GM18505 (cell line): ENCODE measurements around the gene TOP1.
"Not testable (repeated sequence)": the region's sequence is repeated elsewhere in the genome, so short reads cannot be mapped to it uniquely, and the experiment has no call there.

Experiments used
- ATAC-seq: cut with Tn5 transposase; IDR thresholded peaks from one replicate; pipeline ENCODE4 v1.9.1; 2021; ENCODE audit not compliant: unreplicated experiment
- POLR2A ChIP-seq: IDR thresholded peaks from 4 replicates; pipeline ENCODE4 v1.6.1; 2011; ENCODE audit warnings: borderline replicate concordance; ENCODE audit not compliant: insufficient read depth, insufficient read length; ENCODE audit errors: extremely low read depth

The TOP1 gene

GRCh38 chr20:41091927-41092326 lies 63.3 kb downstream of the TOP1 start:
- ATAC-seq: no peak
- no peak for TF ChIP-seq POLR2A

GRCh38 chr20:41094353-41095055 lies 65.9 kb downstream of the TOP1 start:
- no peak for ATAC-seq

DNA sequence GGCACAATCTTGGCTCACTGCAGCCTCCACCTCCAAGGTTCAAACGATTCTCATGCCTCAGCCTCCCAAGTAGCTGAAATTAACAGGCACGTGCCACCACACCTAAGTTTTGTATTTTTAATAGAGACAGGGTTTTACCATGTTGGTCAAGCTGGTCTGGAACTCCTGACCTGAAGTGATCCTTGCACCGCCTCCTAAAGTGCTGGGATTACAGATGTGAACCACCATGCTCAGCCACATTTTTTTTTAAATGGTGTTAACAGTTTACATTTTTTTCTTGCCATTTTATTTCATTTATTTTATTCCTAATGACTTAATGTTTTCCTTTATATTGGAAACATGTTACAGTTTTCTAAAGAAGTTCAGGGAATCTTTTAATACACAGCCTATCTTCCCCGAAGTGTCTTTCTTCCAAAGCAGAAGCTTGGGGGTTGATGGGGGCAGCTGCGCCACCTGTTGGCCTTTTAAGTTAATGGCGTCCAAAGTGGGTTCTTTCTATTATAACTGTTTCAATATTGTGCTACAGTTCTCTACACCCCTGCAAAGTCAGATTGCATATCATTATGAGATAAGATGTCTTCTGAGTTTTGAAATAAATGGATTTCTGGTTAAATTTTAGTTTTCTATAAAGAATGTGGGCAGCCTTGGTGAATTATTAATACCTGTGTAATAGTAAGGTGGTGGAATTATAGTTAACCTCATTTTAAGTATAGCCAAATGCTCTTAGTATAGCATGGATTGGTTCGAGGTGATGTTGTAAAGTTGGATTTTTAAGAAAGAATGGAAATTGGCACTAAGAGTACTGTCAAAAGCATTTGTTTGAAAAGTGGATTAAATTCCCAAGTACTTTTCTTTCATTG lies 66.7 kb downstream of the TOP1 start:
- TF ChIP-seq POLR2A: no peak
- no peak for ATAC-seq

More at GRCh38 chr20:41094353-41095055, 65.9 kb downstream of the TOP1 start:
- TF ChIP-seq POLR2A: no peak

DNA sequence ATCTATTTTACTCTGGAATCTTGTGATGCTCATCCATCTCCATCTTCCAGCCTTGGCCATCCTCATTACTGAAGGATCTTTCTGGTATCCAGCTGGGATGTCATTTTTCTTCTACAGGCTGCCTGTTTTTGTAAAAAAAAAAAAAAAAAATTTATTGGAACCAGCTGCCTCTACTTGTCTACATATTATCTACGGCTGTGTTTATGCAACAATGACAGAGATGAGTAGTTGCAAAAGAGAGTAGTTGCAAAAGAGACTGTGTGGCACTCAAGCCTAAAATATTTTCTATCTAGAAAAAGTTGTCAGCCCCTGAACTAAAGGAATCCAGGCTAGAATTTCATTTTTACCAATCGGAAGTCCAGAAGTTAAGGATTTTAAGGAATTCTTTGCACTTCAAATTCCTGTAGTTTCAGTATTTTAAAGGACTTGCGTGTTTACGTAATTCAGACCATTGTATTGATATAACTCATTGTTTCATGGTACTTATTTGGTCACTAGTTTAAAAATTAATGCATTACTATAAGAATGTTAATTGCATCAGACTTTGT lies 70.2 kb downstream of the TOP1 start:
- no peak for ATAC-seq
- no peak for TF ChIP-seq POLR2A

DNA sequence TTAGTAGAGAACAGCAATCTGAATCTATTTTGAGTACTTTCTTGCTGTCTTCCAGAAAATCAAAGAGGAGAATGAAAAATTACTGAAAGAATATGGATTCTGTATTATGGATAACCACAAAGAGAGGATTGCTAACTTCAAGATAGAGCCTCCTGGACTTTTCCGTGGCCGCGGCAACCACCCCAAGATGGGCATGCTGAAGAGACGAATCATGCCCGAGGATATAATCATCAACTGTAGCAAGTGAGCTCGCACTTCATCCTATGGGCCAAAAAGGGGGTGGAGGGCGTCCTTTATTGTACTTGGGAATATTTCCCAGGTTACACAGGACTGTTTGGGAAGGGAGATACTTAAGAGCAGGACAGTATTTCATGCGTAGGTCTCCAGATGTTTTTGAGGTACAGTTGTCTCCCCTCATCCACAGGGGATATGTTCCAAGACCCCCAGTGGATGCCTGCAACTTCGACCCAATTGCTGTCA lies 71.4 kb downstream of the TOP1 start:
- no peak for TF ChIP-seq POLR2A

GRCh38 chr20:41101660-41102059 lies 73.0 kb downstream of the TOP1 start:
- no peak for ATAC-seq
- no peak for TF ChIP-seq POLR2A

More for the DNA sequence above, 71.4 kb downstream of the TOP1 start:
- ATAC-seq: no peak

- TF ChIP-seq POLR2A: no peak
- ATAC-seq: no peak
Measured at GRCh38 chr20:41108531-41108930, 79.9 kb downstream of the TOP1 start.

GRCh38 chr20:41110012-41110411 lies 81.4 kb downstream of the TOP1 start:
- no peak for ATAC-seq
- no peak for TF ChIP-seq POLR2A

DNA sequence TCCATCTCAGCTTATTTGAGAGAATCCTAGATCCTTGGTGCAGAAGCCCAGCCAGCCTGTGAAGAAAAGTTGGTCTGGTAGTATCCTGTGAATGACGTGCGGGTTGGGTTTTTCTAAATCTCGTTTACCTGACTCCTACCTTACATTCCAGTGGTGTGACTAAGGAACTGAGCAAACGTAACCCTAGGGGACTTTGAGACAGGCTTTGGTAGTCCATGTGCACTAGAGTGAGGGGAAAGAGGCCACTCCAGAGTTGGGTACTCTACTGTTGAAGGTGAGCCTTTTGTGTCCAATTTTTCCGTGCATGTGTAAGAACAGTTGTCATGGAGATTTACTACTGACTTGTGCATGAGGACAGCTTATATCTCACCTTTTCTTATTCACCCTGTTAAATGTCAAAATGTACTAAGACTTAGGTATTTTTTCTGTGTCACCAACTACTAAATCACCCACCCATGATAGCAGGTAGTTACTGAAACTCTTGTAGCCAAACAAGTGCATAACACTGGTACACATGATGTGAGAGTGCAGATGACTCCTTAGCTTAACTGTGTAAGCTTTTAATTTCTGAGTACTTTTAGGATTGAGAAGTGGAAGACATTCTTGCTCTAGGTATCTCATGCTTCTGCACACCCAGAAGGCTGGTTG lies 82.4 kb downstream of the TOP1 start:
- TF ChIP-seq POLR2A: no peak
- no peak for ATAC-seq

DNA sequence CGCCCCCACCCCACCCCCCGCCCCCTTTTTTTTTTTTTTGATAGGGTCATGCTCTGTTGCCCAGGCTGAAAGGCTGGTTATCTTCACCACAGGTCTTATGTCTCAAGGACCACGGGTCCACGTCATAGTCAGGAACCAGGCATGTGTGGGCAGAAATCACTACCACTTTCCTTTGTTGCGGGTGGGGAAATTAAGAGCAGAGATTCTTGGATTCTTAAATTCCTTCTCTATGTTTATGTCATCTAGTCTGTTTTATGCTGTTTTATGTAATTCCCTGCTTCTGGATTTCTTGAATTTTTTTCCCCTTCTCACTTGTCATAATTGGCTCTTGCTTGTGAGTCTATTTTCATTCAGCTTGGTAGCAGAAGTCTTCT lies 82.9 kb downstream of the TOP1 start:
- TF ChIP-seq POLR2A: no peak
- no peak for ATAC-seq

DNA sequence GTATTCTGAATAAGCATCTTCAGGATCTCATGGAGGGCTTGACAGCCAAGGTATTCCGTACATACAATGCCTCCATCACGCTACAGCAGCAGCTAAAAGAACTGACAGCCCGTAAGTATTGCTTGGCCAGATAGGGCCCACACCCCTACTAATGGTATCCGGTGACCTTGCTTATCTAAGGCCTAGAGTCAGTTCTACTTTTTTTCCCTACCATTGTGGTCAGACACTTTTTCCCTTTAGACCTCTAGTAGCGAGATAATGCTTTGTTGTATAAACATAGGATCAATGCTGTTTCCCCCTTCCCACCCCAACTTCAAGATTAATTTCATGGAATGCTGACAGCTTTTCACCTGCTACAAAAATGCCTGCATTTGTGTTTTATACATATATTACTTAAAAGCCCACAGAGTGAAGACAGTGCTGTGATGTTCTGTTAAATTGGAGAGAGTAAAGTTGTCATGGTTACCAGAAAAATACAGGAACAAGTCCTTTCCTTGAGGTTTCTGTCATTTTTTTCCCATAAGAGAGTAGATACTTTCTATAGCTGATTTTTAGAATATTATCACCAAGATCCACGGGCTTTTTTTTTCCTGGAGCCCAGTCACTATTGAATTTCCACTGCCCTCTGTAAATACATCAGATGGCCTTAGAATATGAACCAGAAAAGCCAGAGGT lies 87.8 kb downstream of the TOP1 start:
- TF ChIP-seq POLR2A: no peak
- ATAC-seq: no peak

GRCh38 chr20:41118159-41118558 lies 89.5 kb downstream of the TOP1 start:
- ATAC-seq: not testable (repeated sequence)

DNA sequence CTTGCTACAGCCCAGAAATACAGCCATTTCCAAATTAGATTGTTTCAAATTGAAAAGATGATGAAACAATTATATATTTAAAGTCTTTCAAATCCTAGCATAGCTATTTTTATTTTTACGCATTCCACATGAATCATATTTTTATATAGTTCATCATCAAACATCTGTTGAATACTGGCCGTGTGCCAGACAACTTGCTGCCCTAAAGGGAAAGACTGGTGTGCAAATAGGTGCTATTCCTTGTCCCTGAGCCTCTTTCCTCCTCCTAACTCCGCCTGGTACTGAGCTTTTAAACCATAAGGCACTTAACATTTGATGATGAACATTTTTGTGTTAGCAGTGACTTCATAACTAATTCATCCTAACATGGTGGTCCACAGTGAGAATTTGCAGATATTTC lies 90.0 kb downstream of the TOP1 start:
- ATAC-seq: no peak
- TF ChIP-seq POLR2A: no peak
